Measurements from ENCODE around the gene EMC10.

The EMC10 gene

DNA sequence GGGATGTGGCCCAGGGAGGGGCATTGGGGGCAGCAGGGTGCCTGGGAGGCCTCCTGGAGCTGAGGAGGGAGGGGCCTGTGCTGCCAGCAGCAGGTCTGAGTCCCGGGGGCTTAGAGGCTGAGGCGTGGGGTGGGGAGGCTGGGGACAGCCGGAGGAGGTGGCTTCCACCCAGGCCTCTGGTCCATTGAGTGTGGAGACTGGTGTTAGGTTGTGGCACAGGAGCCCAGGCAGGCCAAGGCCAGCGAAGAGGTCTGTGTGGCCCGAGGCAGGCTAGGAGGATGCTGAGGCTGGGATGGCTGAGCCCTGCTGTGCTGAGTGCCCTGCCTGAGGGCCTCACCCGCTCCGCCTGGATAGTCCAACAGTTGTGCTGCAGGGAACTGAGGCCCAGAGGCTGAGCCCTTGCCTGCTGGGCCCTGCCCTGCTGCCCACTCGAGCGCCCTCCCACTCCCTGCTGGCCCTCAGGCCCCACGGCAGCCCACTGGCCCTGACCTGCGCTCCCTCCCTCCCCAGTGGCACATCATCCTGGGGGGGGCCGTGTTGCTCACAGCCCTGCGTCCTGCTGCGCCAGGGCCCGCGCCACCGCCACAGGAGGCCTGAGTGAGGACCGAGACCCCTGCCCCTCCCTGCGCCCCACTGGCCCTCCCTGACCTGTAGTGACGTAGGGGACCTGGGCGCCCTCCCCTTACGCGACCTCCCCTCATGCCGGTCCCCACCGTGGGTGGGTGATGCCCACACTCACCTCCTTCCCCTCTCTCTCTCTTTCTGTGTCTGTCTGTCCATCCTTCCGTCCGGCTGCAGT lies 5.2 kb downstream of the EMC10 start:
- no peak overlapping the region for H3K4me3 Mint-ChIP-seq
- DNase-seq, result no peak
- H3K27me3 Mint-ChIP-seq, result no peaks in the 10 kb centered on the region
- peak overlapping the region in 1 of 2 donors; percentile 46 for H3K27ac Mint-ChIP-seq
- ATAC-seq, result peak; percentile 60
- H3K9me3 Mint-ChIP-seq, result no peaks in the 10 kb centered on the region
- peaks cover 28% of the 10 kb centered on the region for H3K4me1 Mint-ChIP-seq

- Mint-ChIP-seq H3K9me3 (no peaks in the 10 kb centered on the region), H3K4me1 (peaks cover 20% of the 10 kb centered on the region), H3K27ac (peak overlapping the region in 1 of 2 donors; percentile 67), H3K4me3 (no peak overlapping the region), H3K27me3 (no peaks in the 10 kb centered on the region)
- ATAC-seq (no peak), DNase-seq (no peak)
Observed at GRCh38 chr19:50482271-50482855, 6.1 kb downstream of the EMC10 start.

DNA sequence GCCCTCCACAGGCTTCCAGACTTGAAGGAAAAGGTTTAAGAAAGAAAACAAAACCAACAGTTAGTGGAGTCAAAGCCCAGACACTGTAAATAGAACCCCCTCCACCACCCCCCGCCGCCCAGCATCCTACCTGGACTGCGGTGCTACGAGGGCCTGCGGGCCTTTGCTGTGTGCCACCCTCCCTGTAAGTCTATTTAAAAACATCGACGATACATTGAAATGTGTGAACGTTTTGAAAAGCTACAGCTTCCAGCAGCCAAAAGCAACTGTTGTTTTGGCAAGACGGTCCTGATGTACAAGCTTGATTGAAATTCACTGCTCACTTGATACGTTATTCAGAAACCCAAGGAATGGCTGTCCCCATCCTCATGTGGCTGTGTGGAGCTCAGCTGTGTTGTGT lies 6.6 kb downstream of the EMC10 start:
- Mint-ChIP-seq H3K27me3 (no peaks in the 10 kb centered on the region), H3K4me1 (peaks cover 15% of the 10 kb centered on the region), H3K9me3 (no peaks in the 10 kb centered on the region), H3K27ac (no peak overlapping the region), H3K4me3 (no peak overlapping the region)
- ATAC-seq (no peak), DNase-seq (no peak)

DNA sequence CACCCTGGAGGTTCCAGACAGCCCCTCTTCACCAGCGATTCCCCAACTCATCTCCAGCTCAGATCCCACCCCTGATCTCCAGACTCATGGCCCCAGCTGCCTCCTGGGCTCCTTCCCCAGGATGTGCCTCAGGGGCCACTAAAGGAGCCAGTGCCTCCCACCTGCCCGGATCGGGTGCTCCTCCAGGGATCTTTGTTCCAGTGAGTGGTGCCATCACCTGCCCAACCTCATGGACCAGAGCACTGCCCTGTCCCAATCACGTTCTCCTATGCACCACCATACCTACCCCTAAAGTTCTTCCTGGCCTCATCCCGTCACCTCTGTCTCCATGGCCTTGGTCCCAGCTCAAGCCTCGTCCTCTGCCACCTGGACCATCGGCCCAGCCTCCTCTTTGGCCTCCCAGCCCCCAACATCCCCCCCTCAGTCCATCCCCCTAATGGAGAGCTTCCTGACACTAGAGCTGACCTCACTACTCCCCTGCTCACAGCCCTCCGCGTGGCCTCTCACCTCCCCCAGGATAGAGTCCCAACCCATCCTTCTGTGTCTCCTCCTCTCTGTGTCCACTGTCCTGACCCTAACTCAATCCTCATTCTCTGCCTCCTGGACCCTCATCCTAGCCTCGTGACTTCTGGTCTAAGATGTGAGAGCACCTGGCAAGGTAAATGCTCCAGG lies 9.1 kb downstream of the EMC10 start:
- H3K4me1 Mint-ChIP-seq, result peaks cover under 1% of the 10 kb centered on the region
- H3K9me3 Mint-ChIP-seq, result no peaks in the 10 kb centered on the region
- no peaks in the 10 kb centered on the region for H3K27me3 Mint-ChIP-seq
- peak overlapping the region; percentile 56 to 77 for H3K27ac Mint-ChIP-seq
- H3K4me3 Mint-ChIP-seq, result no peak overlapping the region
- DNase-seq (no peak), ATAC-seq (no peak)

DNA sequence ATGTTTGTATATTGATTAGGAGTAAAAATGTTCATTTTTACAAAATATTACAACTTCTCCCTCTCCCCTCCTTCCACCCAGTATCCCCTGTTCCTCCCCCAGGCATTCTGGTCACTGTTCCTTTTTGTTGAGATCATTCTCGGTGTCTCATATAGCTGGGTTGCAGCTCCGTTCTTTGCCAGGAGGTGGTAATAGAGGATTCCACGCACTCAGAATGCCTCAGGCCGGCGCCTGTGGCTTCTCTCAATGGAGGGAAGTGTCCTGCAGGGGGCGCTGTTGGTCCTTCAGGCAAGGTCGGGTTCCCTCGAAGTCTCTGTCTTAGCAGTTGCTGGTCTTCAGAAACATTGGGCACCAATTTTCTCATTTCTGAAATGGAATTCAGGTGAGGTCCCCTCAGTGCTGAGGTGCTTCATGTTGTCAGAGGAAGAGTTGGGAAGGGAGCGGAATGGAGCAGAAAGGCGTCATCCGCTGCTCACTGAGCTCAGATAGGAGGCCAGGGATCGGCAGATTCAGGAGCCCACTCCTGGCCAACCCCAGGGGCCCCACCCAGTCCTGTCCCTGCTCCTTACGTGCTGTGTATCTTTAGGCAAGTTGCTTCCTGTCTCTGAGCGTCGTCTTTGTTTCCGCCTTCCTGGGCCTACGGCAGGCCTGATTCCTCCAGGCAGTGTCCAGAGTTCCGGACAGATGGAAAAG lies 10.7 kb downstream of the EMC10 start:
- Mint-ChIP-seq H3K4me1 (peaks cover 16% of the 10 kb centered on the region), H3K27me3 (no peaks in the 10 kb centered on the region), H3K27ac (no peak overlapping the region), H3K4me3 (no peak overlapping the region), H3K9me3 (no peaks in the 10 kb centered on the region)
- DNase-seq (peak; percentile 44 to 72), ATAC-seq (peak; percentile 57)

- H3K4me1 Mint-ChIP-seq, result peaks cover 22% of the 10 kb centered on the region
- no peaks in the 10 kb centered on the region for H3K9me3 Mint-ChIP-seq
- DNase-seq (no peak), ATAC-seq (no peak)
- no peaks in the 10 kb centered on the region for H3K27me3 Mint-ChIP-seq
- H3K4me3 Mint-ChIP-seq, result no peak overlapping the region
- peak overlapping the region; percentile 6 to 35 for H3K27ac Mint-ChIP-seq
Observed at GRCh38 chr19:50488389-50489194, 12.3 kb downstream of the EMC10 start.

- H3K27me3 Mint-ChIP-seq, result no peaks in the 10 kb centered on the region
- no peaks in the 10 kb centered on the region for H3K9me3 Mint-ChIP-seq
- no peak overlapping the region for H3K4me3 Mint-ChIP-seq
- H3K27ac Mint-ChIP-seq, result peak overlapping the region in 1 of 2 donors; percentile 3
- H3K4me1 Mint-ChIP-seq, result peaks cover 22% of the 10 kb centered on the region
- no peak for ATAC-seq
- no peak for DNase-seq
Observed at GRCh38 chr19:50489461-50490011, 13.2 kb downstream of the EMC10 start.

GRCh38 chr19:50490411-50490811 lies 14.1 kb downstream of the EMC10 start:
- peaks cover 22% of the 10 kb centered on the region for H3K4me1 Mint-ChIP-seq
- no peaks in the 10 kb centered on the region for H3K27me3 Mint-ChIP-seq
- DNase-seq (no peak), ATAC-seq (no peak)
- no peak overlapping the region for H3K27ac Mint-ChIP-seq
- H3K4me3 Mint-ChIP-seq, result no peak overlapping the region
- no peaks in the 10 kb centered on the region for H3K9me3 Mint-ChIP-seq

- DNase-seq, result no peak
- Mint-ChIP-seq H3K27me3 (no peaks in the 10 kb centered on the region), H3K4me1 (peaks cover 22% of the 10 kb centered on the region), H3K9me3 (no peaks in the 10 kb centered on the region), H3K4me3 (no peak overlapping the region), H3K27ac (peak overlapping the region in 1 of 2 donors; percentile 4)
- no peak for ATAC-seq
Observed at GRCh38 chr19:50490991-50491472, 14.7 kb downstream of the EMC10 start.

- peak; percentile 92 for ATAC-seq
- Mint-ChIP-seq H3K27me3 (no peaks in the 10 kb centered on the region), H3K4me3 (peak overlapping the region; percentile 19 to 33), H3K9me3 (no peaks in the 10 kb centered on the region), H3K4me1 (peaks cover 22% of the 10 kb centered on the region), H3K27ac (peak overlapping the region; percentile 17 to 38)
- DNase-seq, result no peak
Observed at GRCh38 chr19:50492303-50493052, 16.2 kb downstream of the EMC10 start.

DNA sequence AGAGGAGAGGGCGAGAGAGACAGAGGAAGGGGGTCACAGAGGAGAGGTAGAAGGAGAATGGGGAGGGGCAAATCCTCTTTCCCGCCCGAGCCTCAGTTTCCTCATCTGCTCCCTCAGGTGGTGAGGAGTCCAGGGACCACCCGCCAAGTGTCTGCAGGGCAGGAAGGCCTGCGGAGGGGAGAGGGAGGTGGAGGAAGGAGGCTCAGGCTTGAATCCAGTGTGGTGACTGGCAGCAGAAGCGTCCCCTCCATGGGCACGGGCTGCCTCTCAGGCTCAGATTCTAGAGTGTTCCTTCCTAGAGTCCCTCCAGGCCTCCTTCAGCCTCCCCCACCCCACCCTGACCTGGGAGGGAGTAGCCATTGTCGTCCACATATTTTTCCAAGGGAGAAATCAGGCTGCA lies 16.9 kb downstream of the EMC10 start:
- no peaks in the 10 kb centered on the region for H3K9me3 Mint-ChIP-seq
- H3K27me3 Mint-ChIP-seq, result no peaks in the 10 kb centered on the region
- H3K4me1 Mint-ChIP-seq, result peaks cover 22% of the 10 kb centered on the region
- ATAC-seq (no peak), DNase-seq (no peak)
- H3K4me3 Mint-ChIP-seq, result no peak overlapping the region
- H3K27ac Mint-ChIP-seq, result no peak overlapping the region

GRCh38 chr19:50494186-50495019 lies 18.1 kb downstream of the EMC10 start:
- ATAC-seq, result no peak
- H3K9me3 Mint-ChIP-seq, result no peaks in the 10 kb centered on the region
- peaks cover 22% of the 10 kb centered on the region for H3K4me1 Mint-ChIP-seq
- DNase-seq, result no peak
- H3K27me3 Mint-ChIP-seq, result no peaks in the 10 kb centered on the region
- H3K27ac Mint-ChIP-seq, result no peak overlapping the region
- H3K4me3 Mint-ChIP-seq, result no peak overlapping the region

DNA sequence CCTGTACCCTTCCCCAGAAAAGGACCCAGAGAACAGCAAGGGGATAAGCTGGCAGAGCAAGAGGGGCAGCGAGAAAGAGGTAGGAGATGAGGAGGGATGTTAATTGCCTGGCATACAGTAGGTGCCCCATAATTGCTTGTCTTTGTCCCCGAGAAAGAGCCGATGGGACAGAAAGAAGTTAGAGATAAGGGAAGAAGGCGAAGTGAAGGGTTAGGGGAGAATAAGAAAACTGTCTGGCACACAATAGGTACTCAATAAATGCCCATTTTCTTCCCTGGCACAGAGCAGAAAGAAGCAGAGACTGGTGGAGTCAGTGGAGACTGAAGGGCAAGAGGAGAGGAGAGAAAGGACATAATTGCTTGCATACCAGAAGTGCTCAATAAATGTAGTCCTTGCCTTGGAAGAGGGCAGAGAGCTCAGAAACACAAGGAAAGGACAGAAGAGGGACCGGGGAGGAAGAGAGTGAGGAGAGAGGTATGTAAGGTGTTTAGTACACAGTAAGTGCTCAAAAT lies 18.8 kb downstream of the EMC10 start:
- H3K9me3 Mint-ChIP-seq, result no peaks in the 10 kb centered on the region
- no peak for DNase-seq
- peaks cover 22% of the 10 kb centered on the region for H3K4me1 Mint-ChIP-seq
- no peaks in the 10 kb centered on the region for H3K27me3 Mint-ChIP-seq
- peak overlapping the region; percentile 1 to 11 for H3K27ac Mint-ChIP-seq
- ATAC-seq, result no peak
- no peak overlapping the region for H3K4me3 Mint-ChIP-seq
